ENCODE measurements around the gene NECAB2.
A peak's percentile ranks its signal among the peaks of the same experiment; 100 is the strongest.

The NECAB2 gene

GRCh38 chr16:83952940-83953795 lies 14.9 kb upstream of the NECAB2 start, which contains the start of gene OSGIN1:
TSS of gene OSGIN1 (plus strand) at chr16:83953240. CDS start at chr16:83957672, 4,432 bp downstream.
- peak in 1 of 2 donors; percentile 78 for DNase-seq (ENCODE audit: low read depth in 2 of 2)

DNA sequence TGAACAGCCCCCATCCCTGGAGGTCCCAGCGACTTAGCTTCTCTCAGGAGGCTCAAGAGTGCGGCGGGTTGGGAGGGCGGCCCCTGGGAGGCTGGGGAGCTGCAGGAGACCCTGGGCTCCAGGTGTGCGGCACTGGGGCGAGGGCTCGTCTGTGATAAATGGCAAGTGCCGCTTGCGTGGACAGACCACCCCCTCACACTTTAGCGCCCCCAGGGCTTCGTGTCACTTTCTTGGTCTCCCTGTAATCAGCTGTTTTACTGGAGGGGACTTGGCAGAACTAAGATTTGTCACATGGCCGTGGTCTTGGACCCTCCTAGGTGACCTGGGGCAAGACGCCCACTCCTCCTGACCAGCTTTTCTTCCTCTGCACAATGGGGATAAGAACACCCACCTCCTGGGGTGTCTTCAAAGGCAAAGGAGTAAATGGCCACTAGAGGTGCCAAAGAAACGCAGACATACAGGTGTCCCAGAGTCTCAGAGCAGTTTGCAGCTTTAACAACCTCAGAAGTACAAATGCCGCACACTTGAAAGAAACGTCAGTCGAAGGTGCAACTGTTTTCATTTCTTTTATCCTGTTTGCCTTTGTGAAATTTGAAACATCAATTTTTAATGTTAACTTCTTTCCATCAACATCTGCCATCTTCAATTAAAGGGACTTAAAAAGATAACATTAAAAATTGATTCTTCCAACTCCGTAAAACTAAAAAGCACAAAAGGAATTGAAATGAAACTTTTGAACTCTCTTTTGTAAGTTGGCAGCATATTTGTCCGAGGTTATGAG lies 14.1 kb upstream of the NECAB2 start:
- no peak for DNase-seq (ENCODE audit: low read depth in 2 of 2)

DNA sequence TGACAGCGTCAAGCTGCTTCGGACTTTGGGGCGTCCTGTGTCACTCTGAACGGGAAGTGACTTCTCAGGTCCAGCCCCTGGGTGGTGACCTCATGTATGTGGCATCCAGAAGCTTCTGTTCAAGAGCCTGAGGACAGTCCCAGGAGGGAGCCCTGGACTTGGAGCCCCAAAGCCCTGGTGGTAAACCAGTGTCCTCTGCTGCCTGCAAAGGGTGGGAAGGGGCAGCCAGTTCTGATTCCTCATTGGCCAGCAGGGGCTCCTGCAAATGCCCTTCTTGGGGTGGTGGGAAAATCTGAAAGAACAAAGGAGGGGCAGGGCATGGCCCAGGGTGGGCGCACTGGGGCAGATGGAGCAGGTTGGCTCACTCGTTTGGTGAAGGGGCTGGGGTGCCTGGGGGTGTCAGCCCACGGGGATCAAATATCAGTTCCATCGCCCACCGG lies 13.4 kb upstream of the NECAB2 start:
- DNase-seq (ENCODE audit: low read depth in 2 of 2) = no peak

- DNase-seq (ENCODE audit: low read depth in 2 of 2) = no peak
Measured at GRCh38 chr16:83955218-83956130, 12.6 kb upstream of the NECAB2 start.

DNA sequence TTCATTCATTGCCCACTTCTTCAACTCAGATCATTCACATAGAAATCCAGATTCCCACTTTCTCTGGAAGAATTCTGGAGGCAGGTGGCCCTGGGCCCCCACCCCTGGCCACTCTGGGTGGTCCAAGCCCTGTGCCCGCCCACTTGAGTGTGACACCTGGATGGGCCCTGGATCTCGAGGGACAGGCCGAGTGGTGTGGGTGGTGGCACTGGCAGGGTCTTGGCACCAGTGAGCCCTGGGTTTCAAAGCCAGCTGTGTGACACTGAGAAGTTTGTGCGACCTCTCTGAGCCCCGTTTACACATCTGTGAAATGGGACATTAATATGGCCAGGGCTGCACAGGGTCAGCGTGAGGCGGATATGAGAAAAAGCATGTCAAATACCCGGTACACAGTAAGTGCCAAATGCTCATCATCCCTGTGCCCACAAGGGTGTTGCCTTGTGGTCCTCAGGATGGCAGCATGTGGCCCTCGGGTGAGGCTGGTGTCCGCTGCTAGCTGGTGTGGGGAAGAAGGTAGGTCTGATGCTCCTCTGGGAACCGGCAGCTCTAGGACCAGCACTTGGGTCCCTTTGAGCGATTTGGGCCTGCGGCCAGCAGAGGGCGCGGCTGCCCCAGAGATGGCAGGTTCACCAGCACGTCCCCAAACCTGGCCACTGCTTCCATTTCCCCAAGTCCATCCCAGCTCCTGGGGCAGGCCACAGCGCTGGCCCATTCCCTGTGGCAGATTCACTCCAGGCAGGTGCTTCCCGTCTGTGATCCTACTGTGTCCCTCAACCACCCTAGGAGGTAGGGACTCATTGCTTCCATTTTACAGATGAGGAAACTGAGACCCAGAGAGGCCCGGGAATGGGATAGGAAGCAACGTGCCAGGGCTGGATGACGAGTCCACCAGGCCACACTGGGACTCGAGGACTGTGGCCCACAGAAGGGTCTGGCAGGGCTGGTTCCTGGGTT lies 11.4 kb upstream of the NECAB2 start:
- peak; percentile 30 to 59 for DNase-seq (ENCODE audit: low read depth in 2 of 2)

DNA sequence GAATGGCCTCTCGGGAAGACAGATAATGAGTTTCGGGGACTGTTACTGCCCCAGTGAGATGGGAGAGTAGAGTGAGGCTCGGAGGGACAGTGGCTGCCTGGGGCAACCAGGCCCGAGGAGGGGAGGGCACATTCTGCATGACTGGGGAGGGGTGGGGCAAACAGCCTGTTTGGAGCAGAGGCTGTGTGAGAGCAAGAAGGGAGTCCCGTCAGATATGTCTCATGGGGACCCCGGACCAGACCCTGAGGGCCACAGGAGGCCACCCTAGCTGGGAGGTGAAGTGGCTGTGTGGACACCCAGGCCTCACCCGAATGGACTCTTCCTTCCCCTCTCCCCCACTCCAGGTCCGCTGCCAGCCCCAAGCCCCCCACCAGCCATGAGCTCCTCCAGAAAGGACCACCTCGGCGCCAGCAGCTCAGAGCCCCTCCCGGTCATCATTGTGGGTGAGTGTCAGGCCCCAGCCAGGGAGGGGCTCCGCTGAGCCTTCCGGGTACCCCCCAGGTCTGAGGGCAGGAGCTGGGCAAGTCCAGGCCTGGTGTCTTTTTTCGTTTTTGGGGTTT lies 10.7 kb upstream of the NECAB2 start:
- no peak for DNase-seq (ENCODE audit: low read depth in 2 of 2)

DNA sequence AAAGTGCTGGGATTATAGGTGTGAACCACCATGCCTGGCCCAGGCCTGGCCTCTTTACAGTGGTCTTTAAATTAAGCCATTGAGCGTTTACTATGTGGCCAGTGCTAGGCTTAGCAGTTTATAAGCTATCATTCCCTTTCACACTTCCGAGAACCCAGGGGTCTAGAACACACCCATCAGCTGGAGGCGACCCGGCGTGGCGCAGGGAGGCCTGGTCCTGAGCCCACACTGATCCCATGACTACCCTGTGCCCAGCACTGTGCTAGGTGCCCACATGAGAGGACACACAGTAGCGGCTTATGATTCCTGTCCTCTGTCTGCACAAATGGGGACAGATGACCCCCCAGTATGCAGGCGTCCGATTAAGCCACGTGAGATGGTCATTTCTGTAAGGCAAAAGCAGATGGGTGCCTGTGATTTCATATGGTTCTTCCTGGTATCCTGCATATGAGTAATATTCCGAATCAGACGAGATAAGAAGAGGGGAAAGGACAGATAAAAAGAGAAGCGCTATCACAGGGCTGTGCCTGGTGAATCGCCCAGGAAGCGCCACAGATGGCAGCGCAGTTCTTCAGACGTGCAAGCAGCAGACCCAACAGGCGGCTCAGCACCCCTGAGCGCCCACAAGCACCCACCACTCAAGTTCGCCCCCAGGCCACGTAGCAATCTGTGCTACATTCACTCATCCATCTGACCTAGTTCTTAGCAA lies 9.8 kb upstream of the NECAB2 start:
- DNase-seq (ENCODE audit: low read depth in 2 of 2) = no peak

DNA sequence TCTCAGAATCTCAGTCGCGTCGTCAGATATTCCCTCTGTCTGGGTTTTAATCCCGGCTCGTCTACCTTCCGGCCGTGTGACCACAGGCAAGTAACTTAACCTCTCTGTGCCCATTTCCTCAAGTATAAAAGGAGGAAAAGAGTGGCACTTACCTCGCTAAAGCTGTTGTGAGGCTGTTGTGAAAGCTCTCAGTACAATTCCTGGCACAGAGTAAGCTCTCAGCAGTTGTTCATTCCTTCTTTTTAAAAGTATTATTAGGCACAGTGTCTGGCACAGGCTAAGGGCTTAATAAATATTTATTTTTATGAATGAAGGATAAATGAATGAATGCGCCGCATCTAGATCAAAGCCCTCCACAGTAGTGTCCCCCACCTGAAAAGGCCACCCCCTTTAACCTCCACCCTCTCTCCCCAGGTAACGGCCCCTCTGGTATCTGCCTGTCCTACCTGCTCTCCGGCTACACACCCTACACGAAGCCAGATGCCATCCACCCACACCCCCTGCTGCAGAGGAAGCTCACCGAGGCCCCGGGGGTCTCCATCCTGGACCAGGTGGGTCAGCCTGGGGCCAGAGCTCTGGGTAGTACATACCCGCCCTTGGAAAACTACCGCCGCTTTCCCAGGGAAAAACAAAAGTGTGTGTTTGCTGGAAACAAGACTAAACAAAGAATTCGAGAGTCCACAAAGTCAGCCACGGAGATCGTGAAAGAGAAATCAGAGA lies 9.0 kb upstream of the NECAB2 start:
- DNase-seq (ENCODE audit: low read depth in 2 of 2) = no peak

DNA sequence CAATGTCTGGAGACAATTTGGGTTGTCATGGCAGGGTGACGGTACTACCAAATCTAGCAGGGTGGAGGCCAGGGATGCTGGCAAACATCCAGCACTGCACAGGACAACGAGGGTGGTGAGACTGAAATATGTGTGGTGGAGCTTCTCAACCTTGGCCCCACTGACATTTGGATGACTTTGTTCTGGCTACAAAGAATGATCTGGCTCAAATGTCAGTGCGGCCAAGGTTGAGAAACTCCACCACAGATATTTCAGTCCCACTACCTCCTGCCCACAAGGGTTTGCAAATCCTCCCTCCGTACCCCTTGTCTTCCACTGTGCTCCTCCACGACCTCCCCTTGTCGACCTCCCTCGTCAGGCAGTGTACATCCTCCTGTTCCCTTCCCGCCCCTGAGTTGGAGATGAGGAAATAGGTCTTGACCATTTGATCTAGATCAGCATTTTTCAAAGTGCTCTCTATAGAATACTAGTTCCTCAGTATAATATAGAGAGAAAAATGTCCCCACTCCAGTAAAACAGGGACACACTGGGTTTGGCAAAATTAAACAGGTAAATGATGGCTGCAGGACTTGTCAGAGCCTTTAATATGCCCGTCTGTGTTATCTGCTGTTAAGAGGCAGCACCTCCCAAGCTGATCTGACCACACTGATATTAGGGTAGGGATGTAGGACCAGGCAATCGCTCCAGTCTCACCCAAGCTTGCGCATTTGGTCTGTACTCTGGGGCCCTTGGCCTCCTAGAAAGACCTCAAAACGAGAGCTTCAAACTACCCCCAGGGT lies 8.2 kb upstream of the NECAB2 start:
- DNase-seq (ENCODE audit: low read depth in 2 of 2) = no peak

DNA sequence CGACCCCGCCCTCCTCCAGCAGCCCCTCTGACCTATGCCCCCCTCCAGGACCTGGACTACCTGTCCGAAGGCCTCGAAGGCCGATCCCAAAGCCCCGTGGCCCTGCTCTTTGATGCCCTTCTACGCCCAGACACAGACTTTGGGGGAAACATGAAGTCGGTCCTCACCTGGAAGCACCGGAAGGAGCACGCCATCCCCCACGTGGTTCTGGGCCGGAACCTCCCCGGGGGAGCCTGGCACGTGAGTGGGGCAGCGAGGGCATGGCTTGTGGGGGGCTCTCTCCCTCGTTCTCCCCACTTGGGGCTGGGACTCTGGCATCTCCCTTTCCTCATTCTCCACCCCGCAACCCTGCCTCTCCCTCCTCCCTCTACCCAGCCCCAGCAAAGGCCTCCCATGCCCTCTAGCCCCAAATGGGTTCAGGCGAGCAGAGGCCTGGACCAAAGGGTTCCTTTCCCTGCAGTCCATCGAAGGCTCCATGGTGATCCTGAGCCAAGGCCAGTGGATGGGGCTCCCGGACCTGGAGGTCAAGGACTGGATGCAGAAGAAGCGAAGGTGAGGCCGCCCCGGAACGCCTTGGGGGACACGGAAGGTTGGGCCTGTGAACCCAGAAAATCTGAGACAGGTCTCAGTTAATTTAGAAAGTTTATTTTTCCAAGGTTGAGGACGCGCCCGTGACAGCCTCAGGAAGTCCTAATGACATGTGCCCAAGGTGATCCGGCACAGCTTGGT lies 7.4 kb upstream of the NECAB2 start:
- DNase-seq (ENCODE audit: low read depth in 2 of 2) = no peak

- no peak for DNase-seq (ENCODE audit: low read depth in 2 of 2)
Measured at GRCh38 chr16:83961591-83961990, 6.5 kb upstream of the NECAB2 start.

DNA sequence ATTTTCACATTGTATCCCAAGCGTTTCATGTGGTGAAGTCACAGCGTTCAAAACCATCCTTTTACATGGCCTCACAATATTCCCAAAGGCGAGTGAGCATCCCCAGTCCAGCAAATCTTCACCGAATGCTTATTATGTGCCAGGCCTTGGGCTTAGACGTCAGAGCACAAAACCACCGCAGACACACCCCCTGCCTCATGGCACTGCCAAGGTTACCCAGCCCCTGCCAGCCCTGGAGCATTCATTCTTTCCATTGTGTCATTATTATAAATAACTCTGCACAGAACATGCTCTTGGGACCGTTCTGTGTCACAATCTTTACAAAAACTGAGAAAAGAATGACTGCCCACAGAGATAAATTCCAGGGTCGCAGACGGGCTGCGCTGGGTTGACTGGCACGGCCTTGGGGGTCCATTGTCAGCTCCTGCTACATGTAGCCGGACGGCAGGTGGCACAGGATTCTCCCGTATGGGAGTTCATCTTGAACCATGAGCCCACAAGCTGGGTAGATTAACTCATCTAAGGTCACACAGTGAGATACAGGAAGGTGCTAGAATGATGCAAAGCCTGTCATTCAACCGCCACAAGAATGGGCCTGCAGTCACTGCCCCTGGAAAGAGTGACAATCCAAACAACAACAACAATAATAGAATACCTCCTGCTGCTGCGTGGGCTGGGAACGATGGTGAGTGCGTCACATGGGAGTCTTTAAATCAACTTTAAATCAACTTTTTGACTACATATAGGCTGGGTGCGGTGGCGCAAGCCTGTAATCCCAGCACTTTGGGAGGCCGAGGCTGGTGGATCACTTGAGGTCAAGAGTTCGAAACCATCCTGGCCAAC lies 4.5 kb upstream of the NECAB2 start:
- DNase-seq (ENCODE audit: low read depth in 2 of 2) = no peak

DNA sequence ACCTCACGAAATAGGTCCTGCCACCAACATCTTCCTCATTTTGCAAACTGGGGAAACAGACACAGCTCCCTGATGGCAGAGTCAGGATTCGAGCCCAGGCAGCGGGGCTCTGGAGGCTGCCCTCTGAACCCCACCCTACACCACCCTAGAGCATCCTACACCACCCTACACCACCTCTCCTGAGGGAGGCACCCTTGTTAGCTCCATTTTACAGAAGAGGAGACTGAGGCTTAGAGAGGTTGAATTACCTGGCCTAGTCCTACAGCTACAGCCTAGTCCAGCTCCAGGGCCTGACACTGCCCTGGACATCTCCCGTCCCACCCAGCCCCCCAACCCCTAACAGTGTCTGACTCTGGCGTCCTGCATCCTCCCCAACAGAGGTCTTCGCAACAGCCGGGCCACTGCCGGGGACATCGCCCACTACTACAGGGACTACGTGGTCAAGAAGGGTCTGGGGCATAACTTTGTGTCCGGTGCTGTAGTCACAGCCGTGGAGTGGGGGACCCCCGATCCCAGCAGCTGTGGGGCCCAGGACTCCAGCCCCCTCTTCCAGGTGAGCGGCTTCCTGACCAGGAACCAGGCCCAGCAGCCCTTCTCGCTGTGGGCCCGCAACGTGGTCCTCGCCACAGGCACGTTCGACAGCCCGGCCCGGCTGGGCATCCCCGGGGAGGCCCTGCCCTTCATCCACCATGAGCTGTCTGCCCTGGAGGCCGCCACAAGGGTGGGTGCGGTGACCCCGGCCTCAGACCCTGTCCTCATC lies 3.2 kb upstream of the NECAB2 start:
- no peak for DNase-seq (ENCODE audit: low read depth in 2 of 2)

DNA sequence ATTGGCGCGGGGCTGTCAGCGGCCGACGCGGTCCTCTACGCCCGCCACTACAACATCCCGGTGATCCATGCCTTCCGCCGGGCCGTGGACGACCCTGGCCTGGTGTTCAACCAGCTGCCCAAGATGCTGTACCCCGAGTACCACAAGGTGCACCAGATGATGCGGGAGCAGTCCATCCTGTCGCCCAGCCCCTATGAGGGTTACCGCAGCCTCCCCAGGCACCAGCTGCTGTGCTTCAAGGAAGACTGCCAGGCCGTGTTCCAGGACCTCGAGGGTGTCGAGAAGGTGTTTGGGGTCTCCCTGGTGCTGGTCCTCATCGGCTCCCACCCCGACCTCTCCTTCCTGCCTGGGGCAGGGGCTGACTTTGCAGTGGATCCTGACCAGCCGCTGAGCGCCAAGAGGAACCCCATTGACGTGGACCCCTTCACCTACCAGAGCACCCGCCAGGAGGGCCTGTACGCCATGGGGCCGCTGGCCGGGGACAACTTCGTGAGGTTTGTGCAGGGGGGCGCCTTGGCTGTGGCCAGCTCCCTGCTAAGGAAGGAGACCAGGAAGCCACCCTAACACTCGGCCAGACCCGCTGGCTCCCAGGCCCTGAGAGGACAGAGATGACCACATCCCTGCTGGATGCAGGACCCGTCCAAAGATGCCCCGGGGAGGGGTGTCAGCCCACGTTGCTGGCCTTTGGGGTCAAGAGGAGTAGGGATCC lies 2.4 kb upstream of the NECAB2 start:
- DNase-seq (ENCODE audit: low read depth in 2 of 2) = no peak

- no peak for DNase-seq (ENCODE audit: low read depth in 2 of 2)
Measured at GRCh38 chr16:83966153-83966696, 1.8 kb upstream of the NECAB2 start.

Data from stimulated activated CD4-positive, alpha-beta T cell treated with anti-CD3 and anti-CD28 coated beads, Interleukin-1b, Interleukin-23, amount 100 ng/mL, for 1 hour (primary cell).